ENCODE measurements around the gene SIPA1L3. TPM values are rescaled to one million over a fixed set of nuclear protein-coding genes. Genes with fewer than 3 reads are reported as not detected.

The SIPA1L3 gene
- total and polyA plus RNA-seq, 9 of the 15 experiments (the other 6 are each of a cell fraction or from before 2014, with no cell fraction given), result 0.01 to 6.1 (median 2.5) TPM

- no peak for TF ChIP-seq ZNF511 (CRISPR knock-in tag; IDR thresholded peaks at IDR 0.05)
- no peak for TF ChIP-seq SMARCB1 (IDR thresholded peaks at IDR 0.05; ENCODE audit: insufficient read length, low read depth)
- TF ChIP-seq MYNN (IDR thresholded peaks at IDR 0.05), result no peak
- no peak for TF ChIP-seq MYNN (CRISPR knock-in tag; IDR thresholded peaks at IDR 0.05)
These were observed 339.0 kb downstream of the SIPA1L3 start (continued) for GRCh38 chr19:38245826-38246498.

GRCh38 chr19:38247126-38247525 lies 340.1 kb downstream of the SIPA1L3 start:
- H3K27me3 ChIP-seq (ENCODE audit: control insufficient read depth in 2 of 2, insufficient read depth in 2 of 2, low read length in 2 of 2), result no peaks in the 10 kb centered on the region
- H3K36me3 ChIP-seq (ENCODE audit: control insufficient read depth, insufficient read depth, low read length), result peaks cover 10% of the 10 kb centered on the region; the same call in 1 of the 3 replicates
- no peak overlapping the region for H3K4me3 ChIP-seq
- intact Hi-C loops (cut with micrococcal nuclease) (no loop called here), in situ Hi-C loops (cut with MboI) (no loop called here)
- H3K9me1 ChIP-seq (ENCODE audit: control insufficient read depth, insufficient read depth, low read length), result no peaks in the 10 kb centered on the region
- WGBS (ENCODE audit: insufficient coverage, low coverage, missing lambda C conversion rate), result no CpG with 5 or more reads among the region's 5 CpGs
- DNase-seq (ENCODE audit: extremely low read depth in 1 of 4, low spot score in 3 of 4) (no peak), FAIRE-seq (no peak), ATAC-seq (no peak)
- H3K27ac ChIP-seq (ENCODE audit: extremely low read depth, low read depth, low read length), result no peak overlapping the region
- H3K9ac ChIP-seq (ENCODE audit: insufficient read depth in 1 of 2, low read depth in 2 of 2, low read length in 2 of 2), result no peak overlapping the region
- H3K4me1 ChIP-seq (replicated peaks in 1 of 2; ENCODE audit: control insufficient read depth in 2 of 2, insufficient read depth in 2 of 2, low read length in 2 of 2), result peaks cover 7 to 35% of the 10 kb centered on the region in 2 experiments; a peak in 4 of 5 replicates
- H4K20me1 ChIP-seq (replicated peaks; ENCODE audit: control insufficient read depth, insufficient read depth, low read length), result no peaks in the 10 kb centered on the region
- POLR2A ChIA-PET, result interaction anchor here (1.1 kb wide), 1 partner anchor 127 kb away, joined by 4 read pairs; the partner anchor contains the start of gene PSMD8
- H3K79me2 ChIP-seq (ENCODE audit: control insufficient read depth, insufficient read depth, low read length), result no peaks in the 10 kb centered on the region
- H2AFZ ChIP-seq (ENCODE audit: low read depth, low read length), result no peak overlapping the region
- no peaks in the 10 kb centered on the region for H3K9me3 ChIP-seq (replicated peaks; ENCODE audit: control insufficient read depth, insufficient read depth, low read depth, low read length)
- H3K4me2 ChIP-seq (ENCODE audit: insufficient read depth, low read length), result no peak overlapping the region
- CTCF ChIA-PET (ENCODE audit: low intra/inter-chr PET ratio), result no interaction called here
- TF ChIP-seq BCOR (IDR thresholded peaks at IDR 0.05), result peak; percentile 47; the same call in 1 of the 2 replicates
- no peak for TF ChIP-seq E4F1 (CRISPR knock-in tag; IDR thresholded peaks at IDR 0.05; ENCODE audit: borderline replicate concordance)
- TF ChIP-seq NFIX (CRISPR knock-in tag; IDR thresholded peaks at IDR 0.05; ENCODE audit: low read depth), result no peak
- TF ChIP-seq RBM25 (IDR thresholded peaks at IDR 0.05; ENCODE audit: low read depth, low read length, severe bottlenecking), result peak; percentile 76
- TF ChIP-seq ZFP36 (IDR thresholded peaks at IDR 0.05; ENCODE audit: low read depth, low read length, partially characterized antibody), result peak; percentile 65
- BruUV-seq (replicated peaks), result no TSS peak

All from K562 (cell line).